HepG2 (cell line): ENCODE measurements around the gene FBXL7. TPM values are rescaled to one million over a fixed set of nuclear protein-coding genes. Genes with fewer than 3 reads are reported as not detected.

Experiments
- ATAC-seq: fragments of 200-7000 bp; cut with Tn5 transposase; 3 replicates; pipeline ENCODE4 v1.9.1; 2020; ENCODE audit warnings: mild to moderate bottlenecking, moderate library complexity
- BruUV-seq: library from RNA; stranded (reverse); fragments of 400-500 nt; replicated peaks from 2 replicates; lab custom pipeline; 2021; lab: Mats Ljungman, UMichigan
- CTCF ChIA-PET: fragments of 300-600 bp; formaldehyde crosslinking; extraction: SDS; loops from one replicate; lab custom pipeline; 2021; ENCODE audit warnings: low total read pairs, inconsistent platforms, low intra/inter-chr PET ratio; lab: Yijun Ruan, JAX
- POLR2A ChIA-PET: fragments of 350-600 bp; sonication (Branson Sonifier 250); formaldehyde crosslinking; loops from one replicate; lab custom pipeline; 2020; ENCODE audit warnings: antibody characterized with exemption, inconsistent platforms; lab: Yijun Ruan, JAX
- DNase-seq: peaks from one replicate; pipeline ENCODE4 v3.0.0-alpha.2; 2015; ENCODE audit warnings: low spot score
- FAIRE-seq: peaks from 3 replicates; lab custom pipeline; 2011; peaks lifted over from hg19 to GRCh38; lab: Jason Lieb, UNC
- H2AFZ ChIP-seq: one replicate; pipeline ENCODE4 v1.6.1; 2011; ENCODE audit warnings: low read length, inconsistent platforms
- H3K27ac ChIP-seq: fragments of 300-600 bp; 3 replicates; pipeline ENCODE4 v1.8.0; 2011; ENCODE audit warnings: mixed run types, mild to moderate bottlenecking, mixed read lengths, low read length, inconsistent platforms; ENCODE audit not compliant: insufficient read depth; ENCODE audit errors: extremely low read length
- H3K27me3 ChIP-seq, 2 experiments: fragments of 200-600 bp in 1 of 2; 2 replicates in 1 of 2; 3 replicates in 1 of 2; pipeline versions ENCODE4 v1.6.0 to v1.8.0; 2011; ENCODE audit warnings: low read length in 2 of 2, mild to moderate bottlenecking in 2 of 2, moderate library complexity in 2 of 2, inconsistent platforms in 1 of 2; ENCODE audit not compliant: insufficient read depth in 2 of 2, control insufficient read depth in 1 of 2
- H3K36me3 ChIP-seq, 2 experiments: fragments of 200-600 bp in 1 of 2; replicated peaks in 1 of 2; 2 replicates in 1 of 2; 3 replicates in 1 of 2; pipeline versions ENCODE4 v1.5.1 to v1.8.0; 2011; ENCODE audit warnings: low read length in 2 of 2, inconsistent platforms in 1 of 2; ENCODE audit not compliant: insufficient read depth in 2 of 2, control insufficient read depth in 1 of 2
- H3K4me1 ChIP-seq: 2 replicates; pipeline ENCODE4 v1.5.1; 2012; ENCODE audit warnings: low read length, inconsistent platforms; ENCODE audit not compliant: insufficient read depth
- H3K4me2 ChIP-seq: 2 replicates; pipeline ENCODE4 v1.6.0; 2011; ENCODE audit warnings: low read depth, low read length, inconsistent platforms
- H3K4me3 ChIP-seq, 3 experiments: fragments of 200-600 bp in 1 of 3; sonication (generic), shearing (Covaris generic) in 1 of 3; replicated peaks in 1 of 3; 2 replicates each; pipeline ENCODE4 v1.5.1; 2011 to 2016; ENCODE audit warnings: low read length in 3 of 3, inconsistent platforms in 2 of 3, low read depth in 2 of 3, mild to moderate bottlenecking in 2 of 3, control low read depth in 1 of 3, mixed read lengths in 1 of 3; ENCODE audit not compliant: insufficient read depth in 1 of 3
- H3K79me2 ChIP-seq: one replicate; pipeline ENCODE4 v1.6.1; 2011; ENCODE audit warnings: low read length, inconsistent platforms; ENCODE audit not compliant: insufficient read depth
- H3K9ac ChIP-seq: 2 replicates; pipeline ENCODE4 v1.6.0; 2011; ENCODE audit warnings: mild to moderate bottlenecking, low read depth, low read length, inconsistent platforms; ENCODE audit not compliant: insufficient read depth
- H3K9me3 ChIP-seq: 2 replicates; pipeline ENCODE4 v1.5.1; 2012; ENCODE audit warnings: mild to moderate bottlenecking, low read length
- H4K20me1 ChIP-seq: 2 replicates; pipeline ENCODE4 v1.6.0; 2011; ENCODE audit warnings: inconsistent platforms, mild to moderate bottlenecking, low read length, moderate library complexity; ENCODE audit not compliant: insufficient read depth
- EHMT2 ChIP-seq: fragments of 200-600 bp; sonication (generic); IDR thresholded peaks from 2 replicates; pipeline ENCODE4 v1.7.0; 2017; ENCODE audit warnings: antibody characterized with exemption, low read depth, low read length, borderline replicate concordance
- ERF ChIP-seq: IDR thresholded peaks from 2 replicates; pipeline ENCODE4 v1.6.1; 2018; ENCODE audit warnings: missing biosample characterization, missing genetic modification reagents
- FOXM1 ChIP-seq: sonication (generic); formaldehyde crosslinking; IDR thresholded peaks from 2 replicates; pipeline ENCODE4 v1.5.0; 2020; ENCODE audit warnings: missing genetic modification reagents
- ZNF101 ChIP-seq: sonication (generic); formaldehyde crosslinking; IDR thresholded peaks from 2 replicates; pipeline ENCODE4 v1.4.0; 2020; ENCODE audit warnings: mild to moderate bottlenecking, low read depth, missing genetic modification reagents, borderline replicate concordance
- ZNF124 ChIP-seq: sonication (generic); formaldehyde crosslinking; IDR thresholded peaks from 2 replicates; pipeline ENCODE4 v1.4.0; 2020; ENCODE audit warnings: missing genetic modification reagents
- ZNF501 ChIP-seq: sonication (generic); formaldehyde crosslinking; IDR thresholded peaks from 2 replicates; pipeline ENCODE4 v1.5.1; 2020; ENCODE audit warnings: mild to moderate bottlenecking, moderate library complexity, missing genetic modification reagents
- WGBS: methylation state at CpG from one replicate; pipeline ENCODE4 v1.1.6; 2017; ENCODE audit warnings: low lambda C conversion rate; 5-methylcytosine and 5-hydroxymethylcytosine counted together
- in situ Hi-C: cut with HindIII; loops from 2 replicates; pipeline ENCODE4 v1.10.0; 2017; ENCODE audit warnings: low pct_unique_long_range_greater_than_20kb; ENCODE audit not compliant: extremely low pct_ligation_motif_present
- intact Hi-C: fragments of 100-400 bp; cut with micrococcal nuclease; formaldehyde crosslinking; loops from one replicate; pipeline ENCODE4 v1.10.0; 2022; ENCODE audit not compliant: unreplicated experiment
- polyA plus RNA-seq, 8 experiments: library from polyadenylated mRNA; depleted of rRNA in 3 of 8; stranded (reverse) in 7 of 8; unstranded in 1 of 8; fragments of >200 nt; fragmentation: Illumina TruSeq in 4 of 8; extraction: Trizol in 4 of 8; gene quantifications; 2 replicates each; pipeline versions ENCODE4 v1.2.1 to v1.2.3, GENCODE V29; 2011 to 2016; ENCODE audit warnings: low read depth in 4 of 8, missing spikeins in 1 of 8, mixed read lengths in 1 of 8; ENCODE audit not compliant: insufficient read depth in 1 of 8
- total RNA-seq, 5 experiments: library from RNA; depleted of rRNA; stranded (reverse); fragments of >200 nt; fragmentation: Illumina TruSeq; extraction: Trizol; gene quantifications; 2 replicates each; pipeline ENCODE4 v1.2.3, GENCODE V29; 2016; ENCODE audit warnings: low read depth in 1 of 5

Gene FBXL7
- total and polyA plus RNA-seq, 2 of the 13 experiments (the other 11 are each of a cell fraction or from before 2014, with no cell fraction given) = 0.07 TPM; not detected in 1

- H3K36me3 ChIP-seq = no peaks in the 10 kb centered on the region
- no peak overlapping the region for H2AFZ ChIP-seq
- in situ Hi-C loops (loop anchor here (25.0 kb wide), 1 partner anchor 684 kb away; no protein-coding TSS in a partner anchor), intact Hi-C loops (no loop called here)
- H3K9me3 ChIP-seq = peaks cover 16% of the 10 kb centered on the region
- DNase-seq = no peak
- no peak overlapping the region for H3K4me2 ChIP-seq
- no peaks in the 10 kb centered on the region for H3K4me1 ChIP-seq
- BruUV-seq = no TSS peak
- CTCF ChIA-PET = no interaction called here
- H3K9ac ChIP-seq = no peak overlapping the region
- H3K79me2 ChIP-seq = no peaks in the 10 kb centered on the region
- 0% methylated on average over 2 of the region's 2 CpGs for WGBS
- no peak overlapping the region for H3K4me3 ChIP-seq
- no peak for ATAC-seq
- TF ChIP-seq FOXM1 = no peak
- no peaks in the 10 kb centered on the region for H4K20me1 ChIP-seq
- no peaks in the 10 kb centered on the region for H3K27me3 ChIP-seq
- FAIRE-seq = no peak
- H3K27ac ChIP-seq = no peak overlapping the region
- POLR2A ChIA-PET = no interaction called here
Measured at GRCh38 chr5:15796096-15796495, 296.1 kb downstream of the FBXL7 start.

GRCh38 chr5:15796557-15796956 is 296.6 kb downstream of the FBXL7 start:
- H3K4me1 ChIP-seq = no peaks in the 10 kb centered on the region
- TF ChIP-seq EHMT2 (no peak), ZNF101 (CRISPR knock-in tag) (no peak), ZNF501 (CRISPR knock-in tag) (no peak), ZNF124 (CRISPR knock-in tag) (no peak), ERF (CRISPR knock-in tag) (no peak)
- TF ChIP-seq, all 625 proteins: peak for 0
- H3K9ac ChIP-seq = no peak overlapping the region
- peaks cover 16% of the 10 kb centered on the region for H3K9me3 ChIP-seq
- 42% methylated on average over 6 of the region's 6 CpGs for WGBS
- no peak overlapping the region for H3K4me2 ChIP-seq
- DNase-seq = no peak
- POLR2A ChIA-PET = no interaction called here
- no peak for ATAC-seq
- H3K27ac ChIP-seq = no peak overlapping the region
- no peak for FAIRE-seq
- no TSS peak for BruUV-seq
- H3K27me3 ChIP-seq = no peaks in the 10 kb centered on the region
- H3K4me3 ChIP-seq = no peak overlapping the region
- no peak overlapping the region for H2AFZ ChIP-seq
- in situ Hi-C loops (loop anchor here (25.0 kb wide), 1 partner anchor 684 kb away; no protein-coding TSS in a partner anchor), intact Hi-C loops (no loop called here)
- H3K36me3 ChIP-seq = no peaks in the 10 kb centered on the region
- no peaks in the 10 kb centered on the region for H3K79me2 ChIP-seq
- CTCF ChIA-PET = no interaction called here
- no peaks in the 10 kb centered on the region for H4K20me1 ChIP-seq
